Activated naive CD4-positive, alpha-beta T cell treated with anti-CD3 and anti-CD28 coated beads, Interleukin-2, amount 50 U/mL, for 24 hours (primary cell): ENCODE data around the gene CH25H.
"Not testable (repeated sequence)": the region's sequence is repeated elsewhere in the genome, so short reads cannot be mapped to it uniquely, and the experiment has no call there.

Experiments used
- H3K27ac Mint-ChIP-seq: one replicate; pipeline ENCODE4 v1.8.0; 2021; ENCODE audit warnings: mild to moderate bottlenecking, mixed read lengths
- H3K27me3 Mint-ChIP-seq: one replicate; pipeline ENCODE4 v1.8.0; 2021; ENCODE audit warnings: mixed read lengths
- H3K36me3 Mint-ChIP-seq: one replicate; pipeline ENCODE4 v1.8.0; 2021; ENCODE audit warnings: mixed read lengths
- H3K4me1 Mint-ChIP-seq: one replicate; pipeline ENCODE4 v1.8.0; 2021; ENCODE audit warnings: mixed read lengths
- H3K4me3 Mint-ChIP-seq: one replicate; pipeline ENCODE4 v1.8.0; 2021; ENCODE audit warnings: mild to moderate bottlenecking, mixed read lengths
- H3K9me3 Mint-ChIP-seq: one replicate; pipeline ENCODE4 v1.8.0; 2021; ENCODE audit warnings: mixed read lengths

CH25H gene

GRCh38 chr10:89215511-89215910 lies 8.4 kb upstream of the CH25H start:
- no peaks in the 10 kb centered on the region for H3K9me3 Mint-ChIP-seq

GRCh38 chr10:89214566-89215165 lies 7.5 kb upstream of the CH25H start:
- Mint-ChIP-seq H3K27me3 (peaks cover 10% of the 10 kb centered on the region), H3K9me3 (no peaks in the 10 kb centered on the region), H3K4me1 (peaks cover 10% of the 10 kb centered on the region), H3K27ac (no peak overlapping the region), H3K36me3 (no peaks in the 10 kb centered on the region), H3K4me3 (no peak overlapping the region)

More at GRCh38 chr10:89215511-89215910, 8.4 kb upstream of the CH25H start:
- Mint-ChIP-seq H3K4me3 (no peak overlapping the region), H3K27me3 (peaks cover 6% of the 10 kb centered on the region), H3K36me3 (no peaks in the 10 kb centered on the region), H3K27ac (no peak overlapping the region), H3K4me1 (peaks cover 10% of the 10 kb centered on the region)

- Mint-ChIP-seq H3K4me1 (peaks cover 10% of the 10 kb centered on the region), H3K36me3 (no peaks in the 10 kb centered on the region)
Measured at GRCh38 chr10:89213191-89213808, 6.2 kb upstream of the CH25H start.

GRCh38 chr10:89210794-89211425 lies 3.8 kb upstream of the CH25H start:
- Mint-ChIP-seq H3K9me3 (no peaks in the 10 kb centered on the region), H3K36me3 (no peaks in the 10 kb centered on the region), H3K27ac (no peak overlapping the region), H3K4me3 (no peak overlapping the region), H3K4me1 (peaks cover 9% of the 10 kb centered on the region), H3K27me3 (peaks cover 26% of the 10 kb centered on the region)

More at GRCh38 chr10:89213191-89213808, 6.2 kb upstream of the CH25H start:
- Mint-ChIP-seq H3K27me3 (peaks cover 18% of the 10 kb centered on the region), H3K4me3 (no peak overlapping the region), H3K27ac (no peak overlapping the region), H3K9me3 (no peaks in the 10 kb centered on the region)

- Mint-ChIP-seq H3K27me3 (peaks cover 29% of the 10 kb centered on the region), H3K4me1 (peaks cover 9% of the 10 kb centered on the region), H3K36me3 (no peaks in the 10 kb centered on the region), H3K9me3 (no peaks in the 10 kb centered on the region), H3K4me3 (no peak overlapping the region), H3K27ac (no peak overlapping the region)
Measured at GRCh38 chr10:89209718-89210117, 2.6 kb upstream of the CH25H start.

GRCh38 chr10:89207801-89208551 lies 859 bp upstream of the CH25H start:
- Mint-ChIP-seq H3K27me3 (peaks cover 29% of the 10 kb centered on the region), H3K27ac (no peak overlapping the region), H3K4me3 (peak overlapping the region; percentile 87), H3K9me3 (no peaks in the 10 kb centered on the region), H3K4me1 (peaks cover 9% of the 10 kb centered on the region), H3K36me3 (no peaks in the 10 kb centered on the region)

- peak overlapping the region; percentile 87 for H3K4me3 Mint-ChIP-seq
- no peaks in the 10 kb centered on the region for H3K9me3 Mint-ChIP-seq
- H3K4me1 Mint-ChIP-seq = peaks cover 9% of the 10 kb centered on the region
- H3K27me3 Mint-ChIP-seq = peaks cover 29% of the 10 kb centered on the region
- H3K27ac Mint-ChIP-seq = no peak overlapping the region
- H3K36me3 Mint-ChIP-seq = no peaks in the 10 kb centered on the region
Measured at GRCh38 chr10:89206402-89207180, 526 bp downstream of the CH25H start.

GRCh38 chr10:89204621-89205185 lies 2.4 kb downstream of the CH25H start:
- Mint-ChIP-seq H3K36me3 (no peaks in the 10 kb centered on the region), H3K4me1 (peaks cover 12% of the 10 kb centered on the region), H3K27ac (no peak overlapping the region), H3K27me3 (peaks cover 21% of the 10 kb centered on the region), H3K9me3 (no peaks in the 10 kb centered on the region), H3K4me3 (no peak overlapping the region)

GRCh38 chr10:89203237-89203636 lies 3.9 kb downstream of the CH25H start:
- H3K4me3 Mint-ChIP-seq = no peak overlapping the region
- peaks cover 12% of the 10 kb centered on the region for H3K27me3 Mint-ChIP-seq
- H3K4me1 Mint-ChIP-seq = peaks cover 12% of the 10 kb centered on the region
- H3K27ac Mint-ChIP-seq = no peak overlapping the region
- H3K9me3 Mint-ChIP-seq = no peaks in the 10 kb centered on the region
- no peaks in the 10 kb centered on the region for H3K36me3 Mint-ChIP-seq

- H3K36me3 Mint-ChIP-seq = no peaks in the 10 kb centered on the region
- no peak overlapping the region for H3K27ac Mint-ChIP-seq
- no peaks in the 10 kb centered on the region for H3K9me3 Mint-ChIP-seq
- H3K4me1 Mint-ChIP-seq = peaks cover 12% of the 10 kb centered on the region
- peaks cover 12% of the 10 kb centered on the region for H3K27me3 Mint-ChIP-seq
- no peak overlapping the region for H3K4me3 Mint-ChIP-seq
Measured at GRCh38 chr10:89202033-89202425, 5.1 kb downstream of the CH25H start.

GRCh38 chr10:89201345-89202032 lies 5.6 kb downstream of the CH25H start:
- no peaks in the 10 kb centered on the region for H3K9me3 Mint-ChIP-seq
- H3K27me3 Mint-ChIP-seq = peaks cover 8% of the 10 kb centered on the region
- peaks cover 7% of the 10 kb centered on the region for H3K4me1 Mint-ChIP-seq
- no peaks in the 10 kb centered on the region for H3K36me3 Mint-ChIP-seq
- H3K4me3 Mint-ChIP-seq = no peak overlapping the region
- H3K27ac Mint-ChIP-seq = no peak overlapping the region

GRCh38 chr10:89197473-89197872 lies 9.6 kb downstream of the CH25H start:
- Mint-ChIP-seq H3K4me1 (peaks cover 3% of the 10 kb centered on the region), H3K9me3 (no peaks in the 10 kb centered on the region), H3K4me3 (no peak overlapping the region), H3K27ac (peak overlapping the region; percentile 25), H3K27me3 (peaks cover 4% of the 10 kb centered on the region), H3K36me3 (no peaks in the 10 kb centered on the region)

- H3K27me3 Mint-ChIP-seq, H3K27ac Mint-ChIP-seq, H3K36me3 Mint-ChIP-seq, H3K4me1 Mint-ChIP-seq, H3K4me3 Mint-ChIP-seq, H3K9me3 Mint-ChIP-seq: not testable (repeated sequence)
Measured at GRCh38 chr10:89191301-89191700, 15.8 kb downstream of the CH25H start.

- Mint-ChIP-seq H3K4me3 (no peak overlapping the region), H3K36me3 (no peaks in the 10 kb centered on the region), H3K9me3 (no peaks in the 10 kb centered on the region), H3K27ac (no peak overlapping the region), H3K27me3 (peaks cover 2% of the 10 kb centered on the region), H3K4me1 (no peaks in the 10 kb centered on the region)
Measured at GRCh38 chr10:89189211-89189734, 17.8 kb downstream of the CH25H start.
